Thoracic aorta (tissue), 2 donors: ENCODE results near the gene ACTL9. TPM values are rescaled to one million over a fixed set of nuclear protein-coding genes. Genes with fewer than 3 reads are reported as not detected.

Experiments used
- ATAC-seq: fragments of 150-250 bp; one replicate; pipeline ENCODE4 v1.8.0; 2017; ENCODE audit warnings: low read depth; ENCODE audit not compliant: insufficient number of reproducible peaks, low FRiP score
- DNase-seq: peaks from one replicate; pipeline ENCODE4 v3.0.0-alpha.2; 2020; ENCODE audit warnings: low spot score
- H3K27ac ChIP-seq, 2 donors: fragments of 200-600 bp; sonication (generic); 1 replicate in 1 of 2; 2 replicates in 1 of 2; pipeline ENCODE4 v1.5.1; 2016; ENCODE audit warnings: mild to moderate bottlenecking in 2 of 2, moderate library complexity in 2 of 2
- H3K27me3 ChIP-seq: fragments of 200-600 bp; sonication (generic); replicated peaks from 2 replicates; pipeline ENCODE4 v1.6.0; 2016; ENCODE audit warnings: mild to moderate bottlenecking; ENCODE audit not compliant: insufficient read depth
- H3K36me3 ChIP-seq: fragments of 200-600 bp; sonication (generic); one replicate; pipeline ENCODE4 v1.5.1; 2016
- H3K4me1 ChIP-seq, 2 donors: fragments of 200-600 bp; sonication (generic); 1 replicate in 1 of 2; 2 replicates in 1 of 2; pipeline versions ENCODE4 v1.5.1 to v1.6.0; 2016; ENCODE audit warnings: low read depth in 2 of 2, mild to moderate bottlenecking in 1 of 2; ENCODE audit not compliant: control insufficient read depth in 1 of 2
- H3K4me3 ChIP-seq: fragments of 200-600 bp; sonication (generic); 2 replicates; pipeline ENCODE4 v1.5.1; 2016; ENCODE audit warnings: mild to moderate bottlenecking
- H3K9me3 ChIP-seq: fragments of 200-600 bp; sonication (generic); 2 replicates; pipeline ENCODE4 v1.5.1; 2016
- total RNA-seq, 2 donors: library from RNA; depleted of rRNA; stranded (reverse); fragments of >200 nt; gene quantifications; one replicate each; pipeline versions ENCODE4 v1.1.0 to v1.2.3, GENCODE V29; 2016
- TF ChIP-seq, protein P1 (sequence below): fragments of 200-600 bp; sonication (generic); IDR thresholded peaks from one replicate; pipeline ENCODE4 v1.5.1; 2019; ENCODE audit warnings: antibody characterized with exemption

ACTL9 gene
- total RNA-seq, 2 donors from 2014 or later = not detected

DNA sequence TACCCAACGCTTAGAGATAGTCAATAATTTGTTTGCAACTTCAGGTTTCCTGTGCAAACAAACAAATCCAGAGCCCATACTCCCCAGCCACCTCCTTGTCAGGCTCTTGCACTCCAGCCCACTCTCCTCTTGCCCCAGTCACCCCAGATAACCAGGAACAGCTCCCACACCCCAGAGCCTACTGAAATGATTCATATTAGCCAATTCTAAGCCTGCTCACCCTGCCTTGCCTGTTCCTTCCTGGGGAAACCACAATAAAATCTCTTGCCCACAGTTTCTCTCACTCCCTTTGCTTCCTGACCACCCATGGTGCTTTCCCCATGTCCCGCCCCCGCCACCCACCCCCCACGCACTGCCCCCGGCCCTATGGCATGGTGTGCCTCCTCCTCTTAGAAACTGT is 3.8 kb upstream of the ACTL9 start:
- TF ChIP-seq, protein P1, sequence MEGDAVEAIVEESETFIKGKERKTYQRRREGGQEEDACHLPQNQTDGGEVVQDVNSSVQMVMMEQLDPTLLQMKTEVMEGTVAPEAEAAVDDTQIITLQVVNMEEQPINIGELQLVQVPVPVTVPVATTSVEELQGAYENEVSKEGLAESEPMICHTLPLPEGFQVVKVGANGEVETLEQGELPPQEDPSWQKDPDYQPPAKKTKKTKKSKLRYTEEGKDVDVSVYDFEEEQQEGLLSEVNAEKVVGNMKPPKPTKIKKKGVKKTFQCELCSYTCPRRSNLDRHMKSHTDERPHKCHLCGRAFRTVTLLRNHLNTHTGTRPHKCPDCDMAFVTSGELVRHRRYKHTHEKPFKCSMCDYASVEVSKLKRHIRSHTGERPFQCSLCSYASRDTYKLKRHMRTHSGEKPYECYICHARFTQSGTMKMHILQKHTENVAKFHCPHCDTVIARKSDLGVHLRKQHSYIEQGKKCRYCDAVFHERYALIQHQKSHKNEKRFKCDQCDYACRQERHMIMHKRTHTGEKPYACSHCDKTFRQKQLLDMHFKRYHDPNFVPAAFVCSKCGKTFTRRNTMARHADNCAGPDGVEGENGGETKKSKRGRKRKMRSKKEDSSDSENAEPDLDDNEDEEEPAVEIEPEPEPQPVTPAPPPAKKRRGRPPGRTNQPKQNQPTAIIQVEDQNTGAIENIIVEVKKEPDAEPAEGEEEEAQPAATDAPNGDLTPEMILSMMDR = no peak
- Histone ChIP-seq H3K36me3 (no peaks in the 10 kb centered on the region), H3K27me3 (no peaks in the 10 kb centered on the region), H3K9me3 (no peaks in the 10 kb centered on the region), H3K27ac (no peak overlapping the region), H3K4me1 (no peaks in the 10 kb centered on the region), H3K4me3 (no peak overlapping the region)
- no peak for ATAC-seq
- no peak for DNase-seq

DNA sequence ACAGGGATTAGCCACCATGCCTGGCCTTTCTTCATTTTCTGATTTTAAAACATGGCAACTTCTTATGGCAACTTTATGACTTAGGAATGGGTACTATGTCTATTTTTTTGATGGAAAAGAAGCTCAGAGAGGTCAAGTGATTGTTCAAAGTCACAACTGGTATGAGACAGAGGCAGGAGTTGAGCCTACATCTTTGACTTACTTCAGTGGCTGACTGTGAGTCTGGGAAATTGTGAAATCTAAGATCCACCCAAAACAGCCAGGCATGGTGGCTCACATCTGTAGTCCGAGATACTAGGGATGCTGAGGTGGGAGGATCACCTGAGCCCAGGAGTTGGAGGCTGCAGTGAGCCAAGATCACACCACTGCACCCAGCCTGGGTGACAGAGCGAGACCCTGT is 2.4 kb upstream of the ACTL9 start:
- TF ChIP-seq, protein P1 = no peak
- H3K9me3 ChIP-seq = no peaks in the 10 kb centered on the region
- no peak overlapping the region for H3K4me3 ChIP-seq
- ATAC-seq = no peak
- no peaks in the 10 kb centered on the region for H3K4me1 ChIP-seq
- DNase-seq = no peak
- no peak overlapping the region for H3K27ac ChIP-seq
- H3K36me3 ChIP-seq = no peaks in the 10 kb centered on the region
- H3K27me3 ChIP-seq = no peaks in the 10 kb centered on the region

DNA sequence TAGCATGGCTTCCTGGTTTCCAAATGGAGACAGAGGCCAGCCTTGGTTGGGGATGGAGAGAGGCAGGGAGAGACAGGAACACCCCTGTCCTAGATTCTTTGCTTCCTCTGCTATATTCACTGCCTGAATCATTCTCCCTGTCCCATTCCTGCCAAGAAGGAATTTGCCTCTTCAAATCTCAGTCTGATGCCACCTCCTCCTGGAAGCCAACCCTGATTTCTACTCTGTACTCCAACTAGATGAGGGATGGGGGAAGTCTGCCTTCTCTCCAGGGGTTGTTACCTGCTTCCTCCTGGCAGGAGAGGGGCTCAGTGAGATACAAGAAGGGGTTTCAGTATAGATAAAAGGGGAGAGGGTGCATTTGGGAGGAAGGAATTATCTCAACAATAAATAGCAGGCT is 1.3 kb upstream of the ACTL9 start:
- TF ChIP-seq, protein P1 = no peak
- Histone ChIP-seq H3K36me3 (no peaks in the 10 kb centered on the region), H3K4me3 (no peak overlapping the region), H3K27me3 (no peaks in the 10 kb centered on the region), H3K27ac (no peak overlapping the region), H3K4me1 (no peaks in the 10 kb centered on the region), H3K9me3 (no peaks in the 10 kb centered on the region)
- ATAC-seq (no peak), DNase-seq (no peak)

DNA sequence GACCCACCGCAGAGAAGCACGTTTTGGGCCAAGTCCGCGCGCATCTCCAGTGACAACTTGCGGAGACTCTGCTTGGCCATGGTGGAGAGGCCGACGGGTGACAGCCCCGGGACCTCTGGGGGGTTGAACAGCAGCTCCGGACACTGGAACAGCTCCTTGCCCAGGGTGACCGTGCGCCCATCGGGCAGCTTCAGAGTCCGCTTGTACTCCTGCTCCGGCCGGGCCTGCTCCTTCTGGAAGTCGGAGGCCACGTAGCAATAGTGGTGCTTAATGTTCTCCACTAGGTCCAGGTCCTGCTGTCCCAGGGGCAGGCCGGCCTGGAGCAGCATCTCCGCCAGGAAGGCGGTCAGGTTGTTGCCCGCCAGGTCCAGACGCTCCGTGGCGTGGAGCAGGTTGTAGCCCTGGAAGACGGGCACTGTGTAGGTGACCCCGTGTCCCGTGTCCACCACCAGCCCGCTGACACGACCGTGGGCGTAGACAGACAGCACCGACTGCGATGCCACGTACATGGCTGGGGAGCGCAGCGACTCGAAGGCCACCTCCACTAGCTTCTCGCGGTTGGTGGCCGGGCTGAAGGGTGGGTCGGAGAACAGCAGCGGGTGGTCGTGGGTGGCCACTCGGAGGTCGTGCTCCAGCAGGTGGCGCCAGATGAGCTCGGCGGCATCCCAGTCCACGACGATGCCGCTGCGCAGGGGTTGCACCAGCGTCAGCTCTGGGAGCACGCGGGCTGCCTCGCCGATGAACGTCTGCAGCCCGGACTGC is 743 bp downstream of the ACTL9 start:
- Histone ChIP-seq H3K27ac (no peak overlapping the region), H3K4me1 (no peaks in the 10 kb centered on the region), H3K4me3 (no peak overlapping the region), H3K27me3 (no peaks in the 10 kb centered on the region), H3K9me3 (no peaks in the 10 kb centered on the region), H3K36me3 (no peaks in the 10 kb centered on the region)
- ATAC-seq (no peak), DNase-seq (no peak)
- TF ChIP-seq, protein P1 = no peak

DNA sequence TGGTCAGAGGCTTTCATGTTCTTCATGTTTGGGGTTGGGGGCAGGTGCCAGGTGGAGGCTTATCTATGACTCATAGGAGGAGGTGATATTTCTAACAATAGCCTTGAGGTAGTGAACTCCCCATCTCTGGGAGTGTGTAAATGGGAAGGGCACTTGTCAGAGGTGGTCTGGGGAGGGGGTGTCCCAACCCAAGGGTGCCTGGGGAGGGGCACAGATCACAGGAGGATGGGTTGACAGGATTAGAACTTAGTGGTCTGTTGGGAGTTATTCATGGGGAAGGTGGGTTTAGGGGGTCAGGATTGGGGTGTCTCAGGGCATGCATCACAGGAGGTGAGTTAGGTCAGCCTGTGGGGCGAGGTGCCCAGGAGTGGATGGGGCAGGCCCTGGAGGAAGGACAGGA is 1.6 kb downstream of the ACTL9 start:
- no peak for DNase-seq
- no peaks in the 10 kb centered on the region for H3K4me1 ChIP-seq
- H3K36me3 ChIP-seq = no peaks in the 10 kb centered on the region
- H3K4me3 ChIP-seq = no peak overlapping the region
- no peaks in the 10 kb centered on the region for H3K9me3 ChIP-seq
- no peak for ATAC-seq
- no peak overlapping the region for H3K27ac ChIP-seq
- no peaks in the 10 kb centered on the region for H3K27me3 ChIP-seq
- TF ChIP-seq, protein P1 = no peak
